Stimulated activated CD4-positive, alpha-beta T cell treated with anti-CD3 and anti-CD28 coated beads, Interleukin-12 subunit alpha, Interleukin-12 subunit beta, amount 100 ng/mL, for 4 hours (primary cell): ENCODE results near the gene ANKMY1.

Experiments
- DNase-seq: peaks from one replicate; pipeline ENCODE4 v3.0.0-alpha.2; 2020

ANKMY1 gene

GRCh38 chr2:240513549-240514287, 44.1 kb downstream of the ANKMY1 start:
- peak; percentile 75 for DNase-seq

DNA sequence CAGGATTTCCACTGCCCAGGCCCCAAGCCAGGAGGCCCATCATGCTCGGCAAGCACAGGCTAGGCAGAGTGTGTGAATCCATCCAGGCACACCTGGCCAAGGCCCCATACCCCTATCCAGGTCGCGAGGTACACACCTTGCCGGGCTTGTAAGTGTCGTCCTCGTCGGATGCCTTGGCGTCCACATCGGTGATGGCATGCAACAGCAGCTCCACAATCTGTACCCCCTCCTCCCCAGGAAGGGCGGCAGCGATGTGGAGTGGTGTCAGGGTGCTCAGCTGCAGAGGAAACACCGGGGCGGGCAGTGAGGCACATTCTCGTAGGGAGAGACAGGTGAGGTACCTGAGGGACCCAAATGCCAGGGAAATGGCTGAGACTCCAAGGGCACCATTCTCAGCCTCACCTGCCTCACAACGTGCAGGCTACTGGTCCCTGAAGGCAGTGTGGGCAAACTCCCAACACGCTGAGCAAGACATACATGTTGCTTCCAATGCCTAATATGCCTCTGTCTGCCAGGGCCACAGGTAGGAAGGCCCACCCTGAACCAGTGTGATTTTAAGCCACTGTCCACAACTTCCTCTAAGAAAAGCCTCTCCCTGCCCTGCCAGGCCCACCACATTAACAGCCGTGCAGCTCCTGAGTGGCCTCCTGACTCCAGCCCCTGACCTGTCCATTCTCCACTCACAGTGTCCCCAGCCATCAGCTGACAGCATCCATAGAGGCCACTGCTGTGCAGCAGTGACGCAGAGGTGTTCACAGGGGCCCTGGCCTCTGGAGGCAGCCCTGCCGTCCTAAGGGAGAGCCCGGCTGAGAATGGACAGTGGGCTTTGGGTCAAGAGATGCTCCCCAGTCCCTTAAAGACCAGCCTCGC, 44.9 kb downstream of the ANKMY1 start:
- DNase-seq: no peak

- DNase-seq: no peak
These were observed 45.7 kb downstream of the ANKMY1 start for GRCh38 chr2:240512109-240512485.

DNA sequence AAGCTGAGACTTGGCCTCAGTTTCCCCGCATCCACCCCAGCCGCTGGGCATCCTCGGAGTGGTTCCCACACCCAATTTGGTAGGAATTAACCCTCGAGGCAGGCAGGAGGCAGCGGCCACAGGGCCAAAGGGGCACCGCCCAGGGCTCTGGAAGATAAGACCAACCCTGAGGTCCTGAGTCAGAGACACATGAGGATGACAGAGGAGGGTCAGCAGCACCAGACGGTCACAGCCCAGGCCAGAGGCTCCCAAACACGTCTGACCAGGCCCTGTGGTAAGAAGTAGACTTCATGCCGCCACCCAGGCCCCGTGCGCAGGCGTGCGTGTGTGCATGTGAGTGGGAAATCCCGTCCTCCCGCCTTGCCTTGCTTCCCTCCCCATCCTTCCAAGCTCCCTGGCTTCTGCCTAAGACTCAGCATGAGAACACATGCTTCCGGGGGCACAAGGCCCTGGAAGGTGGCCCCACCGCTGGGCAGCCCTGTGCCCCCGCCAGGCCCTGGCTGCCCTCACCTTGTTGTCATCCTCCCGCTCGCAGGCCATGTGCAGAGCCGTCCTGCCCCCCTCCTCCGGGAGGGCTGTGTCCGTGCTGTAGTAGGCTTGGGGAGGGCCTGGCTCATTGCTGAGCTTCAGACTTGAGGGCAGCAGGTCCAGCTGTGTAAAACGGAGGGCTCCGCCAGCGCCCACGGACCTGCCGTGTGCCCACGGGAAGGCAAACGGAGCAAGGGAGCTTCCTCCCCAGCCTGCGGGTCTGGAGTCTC, 46.3 kb downstream of the ANKMY1 start:
- no peak for DNase-seq

DNA sequence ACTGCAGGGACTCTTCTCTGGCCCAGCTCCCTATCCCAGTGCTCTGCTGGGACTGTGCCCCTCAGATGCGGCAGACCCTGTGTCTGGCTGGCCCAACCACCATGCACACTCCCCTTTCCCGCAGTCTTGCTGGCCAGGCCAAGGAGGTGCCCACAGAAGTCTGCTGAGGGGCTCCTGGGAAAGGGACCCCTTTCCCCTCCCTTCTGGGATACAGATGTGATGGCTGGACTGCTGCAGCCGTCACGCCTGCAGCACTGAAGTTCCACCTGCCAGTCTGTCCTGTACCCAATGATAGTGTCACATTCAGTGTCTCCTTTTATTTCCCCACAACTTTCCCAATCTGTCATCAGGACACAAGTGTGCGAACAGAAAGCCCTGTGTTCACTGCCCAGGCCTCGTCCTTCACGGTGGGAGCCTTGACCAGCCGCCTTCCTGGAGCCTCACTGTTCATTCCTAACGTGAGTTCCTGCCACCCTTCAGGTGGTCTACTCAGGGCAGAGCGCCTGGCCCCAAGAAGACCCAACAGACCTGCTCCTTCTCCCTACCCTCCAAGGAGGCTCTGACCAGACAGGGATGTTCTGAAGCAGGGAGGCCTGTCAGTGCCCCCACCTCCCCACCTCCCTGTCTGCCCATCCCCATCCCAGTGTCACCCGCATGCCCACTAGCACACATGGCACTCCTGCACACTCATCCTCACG, 47.1 kb downstream of the ANKMY1 start:
- DNase-seq: no peak

- DNase-seq: no peak
These were observed 47.9 kb downstream of the ANKMY1 start for GRCh38 chr2:240509667-240510512.

- DNase-seq: no peak
These were observed 48.8 kb downstream of the ANKMY1 start for GRCh38 chr2:240508832-240509545.

GRCh38 chr2:240507778-240508251, 50.0 kb downstream of the ANKMY1 start:
- DNase-seq: no peak

DNA sequence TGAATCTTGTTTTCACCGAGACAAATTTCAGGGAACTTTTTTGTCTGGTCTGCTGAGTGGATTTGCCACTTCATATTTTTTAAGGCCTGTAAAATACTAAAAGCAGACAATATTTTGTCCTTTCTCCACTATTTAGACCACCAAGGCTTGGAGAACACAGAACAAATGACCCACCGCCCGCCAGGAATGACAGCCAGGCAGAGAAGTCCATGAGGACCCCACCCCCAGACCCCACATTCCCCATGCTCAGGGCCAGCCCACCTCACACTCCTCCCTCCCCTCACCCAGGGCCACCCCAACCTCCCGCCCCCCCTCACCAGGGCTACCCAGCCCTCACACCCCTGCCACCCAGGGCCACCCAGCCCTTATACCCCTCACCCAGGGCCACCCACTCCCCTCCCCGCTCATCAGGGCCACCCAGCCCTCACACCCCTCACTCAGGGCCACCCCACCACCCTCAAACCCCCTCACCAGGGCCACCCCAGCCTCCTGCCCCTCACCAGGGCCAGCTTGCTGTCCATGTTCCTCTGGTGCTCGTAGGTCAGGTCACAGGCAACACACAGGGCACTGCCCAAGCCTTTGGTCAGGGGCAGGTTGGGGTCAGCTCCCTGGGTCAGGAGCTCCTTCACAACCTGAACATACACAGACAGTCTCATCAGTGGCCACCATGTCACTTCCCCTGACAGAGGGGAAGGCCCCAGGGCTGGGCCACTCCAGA, 50.6 kb downstream of the ANKMY1 start:
- no peak for DNase-seq

GRCh38 chr2:240506406-240507059, 51.3 kb downstream of the ANKMY1 start:
- no peak for DNase-seq

GRCh38 chr2:240505910-240506309, 51.9 kb downstream of the ANKMY1 start:
- DNase-seq: no peak

DNA sequence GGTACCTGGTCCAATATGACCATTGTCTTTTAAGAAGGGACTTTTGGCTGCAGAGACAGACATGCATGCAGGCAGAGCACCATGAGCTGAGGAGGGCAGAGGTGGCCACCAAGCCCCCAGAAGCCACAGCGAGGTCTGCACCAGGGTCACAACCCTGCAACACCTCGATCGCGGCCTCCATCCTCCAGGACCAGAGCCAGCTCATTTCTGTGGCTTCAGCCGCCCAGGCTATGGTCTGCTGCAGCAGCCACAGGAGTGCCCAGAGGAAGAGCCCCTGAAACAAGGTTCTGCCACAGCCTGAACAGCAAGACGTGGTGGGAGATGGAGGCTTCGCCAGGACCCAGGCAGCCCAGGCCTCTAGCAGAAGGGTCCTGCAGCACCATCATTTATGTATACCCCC, 53.9 kb downstream of the ANKMY1 start:
- no peak for DNase-seq

GRCh38 chr2:240503375-240503774, 54.4 kb downstream of the ANKMY1 start:
- no peak for DNase-seq

GRCh38 chr2:240502430-240503121, 55.2 kb downstream of the ANKMY1 start:
- DNase-seq: no peak

- no peak for DNase-seq
These were observed 55.7 kb downstream of the ANKMY1 start for GRCh38 chr2:240502059-240502429.

DNA sequence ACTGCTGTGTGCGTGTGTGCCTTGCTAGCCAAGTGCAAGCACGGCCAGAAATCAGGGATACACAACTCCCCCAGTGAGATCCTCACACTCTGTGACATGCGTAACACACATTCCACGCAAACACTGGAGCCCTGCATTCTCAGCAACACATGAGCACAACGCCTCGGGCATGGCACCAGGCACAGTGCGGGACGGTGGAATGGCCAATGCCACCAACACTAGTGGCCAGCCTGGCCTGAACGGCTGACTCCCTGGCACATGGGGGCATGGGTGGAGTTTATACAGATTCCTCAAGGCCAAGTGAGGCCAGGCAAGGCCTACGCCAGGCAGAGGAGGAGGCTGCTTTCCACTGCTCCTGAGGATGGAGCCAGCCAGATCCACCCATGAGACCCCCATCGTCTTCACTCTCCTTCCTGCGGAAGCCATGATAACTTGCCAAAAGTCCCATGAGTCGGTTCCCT, 56.2 kb downstream of the ANKMY1 start:
- no peak for DNase-seq

GRCh38 chr2:240500561-240501423, 57.0 kb downstream of the ANKMY1 start:
- DNase-seq: no peak
